ENCODE results near the gene SEMA3B.

- no peak for TF ChIP-seq POLR2A (IDR thresholded peaks at IDR 0.05; ENCODE audit: low read depth, low read length)
- TF ChIP-seq CTCF (IDR thresholded peaks at IDR 0.05; ENCODE audit: extremely low read depth in 1 of 2, insufficient read depth in 1 of 2, low read depth in 1 of 2, low read length in 2 of 2): no peak
- no peak for TF ChIP-seq MYC (IDR thresholded peaks at IDR 0.05; ENCODE audit: low read depth, low read length)
These were observed 7.8 kb downstream of the SEMA3B start for GRCh38 chr3:50276762-50277101.
